K562 (cell line): ENCODE measurements around the gene NRF1. TPM values are rescaled to one million over a fixed set of nuclear protein-coding genes. Genes with fewer than 3 reads are reported as not detected.

ENCODE experiments used
- CBFA2T2 ChIP-seq: fragments of 450-650 bp; conservative IDR thresholded peaks from 2 replicates; pipeline ENCODE4 v1.6.1; 2017; ENCODE audit warnings: mild to moderate bottlenecking
- CBX5 ChIP-seq: IDR thresholded peaks from 2 replicates; pipeline ENCODE4 v1.6.1; 2014; ENCODE audit warnings: low read depth, borderline replicate concordance
- CTBP1 ChIP-seq: fragments of 450-650 bp; IDR thresholded peaks from 2 replicates; pipeline ENCODE4 v1.6.1; 2016; ENCODE audit warnings: borderline replicate concordance
- ETV1 ChIP-seq: fragments of 450-650 bp; conservative IDR thresholded peaks from 2 replicates; pipeline ENCODE4 v1.6.1; 2016; ENCODE audit warnings: missing genetic modification characterization, control low read depth, low read depth, missing compliant biosample characterization
- GABPB1 ChIP-seq: sonication (generic); formaldehyde crosslinking; IDR thresholded peaks from 2 replicates; pipeline ENCODE4 v1.8.0; 2022; ENCODE audit warnings: mild to moderate bottlenecking, missing genetic modification reagents
- MAFG ChIP-seq: fragments of 450-650 bp; conservative IDR thresholded peaks from 2 replicates; pipeline ENCODE4 v1.6.1; 2016; ENCODE audit warnings: missing genetic modification characterization, missing compliant biosample characterization
- MCM3 ChIP-seq: fragments of 450-650 bp; IDR thresholded peaks from 2 replicates; pipeline ENCODE4 v1.6.1; 2016
- NFRKB ChIP-seq: fragments of 450-650 bp; IDR thresholded peaks from 2 replicates; pipeline ENCODE4 v1.6.1; 2016; ENCODE audit warnings: low read depth
- PCBP1 ChIP-seq: fragments of 200-400 bp; formaldehyde crosslinking; IDR thresholded peaks from 2 replicates; pipeline ENCODE4 v1.6.1; 2018; ENCODE audit warnings: mild to moderate bottlenecking, low read depth, low read length; ENCODE audit not compliant: poor library complexity, severe bottlenecking
- POLR2G ChIP-seq: fragments of 200-400 bp; formaldehyde crosslinking; IDR thresholded peaks from 2 replicates; pipeline ENCODE4 v1.6.1; 2017; ENCODE audit warnings: low read depth, mild to moderate bottlenecking, antibody characterized with exemption, low read length, moderate library complexity
- POLR3G ChIP-seq: IDR thresholded peaks from 2 replicates; pipeline ENCODE4 v1.6.1; 2011; ENCODE audit not compliant: insufficient read length, insufficient replicate concordance; ENCODE audit errors: extremely low read depth
- RBM17 ChIP-seq: fragments of 200-400 bp; formaldehyde crosslinking; IDR thresholded peaks from 2 replicates; pipeline ENCODE4 v1.6.1; 2017; ENCODE audit warnings: low read depth, mild to moderate bottlenecking, low read length, borderline replicate concordance
- RBM34 ChIP-seq: fragments of 200-400 bp; formaldehyde crosslinking; IDR thresholded peaks from 2 replicates; pipeline ENCODE4 v1.6.1; 2018; ENCODE audit warnings: low read length, borderline replicate concordance; ENCODE audit not compliant: insufficient read depth
- SAFB ChIP-seq: fragments of 200-400 bp; formaldehyde crosslinking; IDR thresholded peaks from 2 replicates; pipeline ENCODE4 v1.6.1; 2017; ENCODE audit warnings: low read depth, low read length, borderline replicate concordance
- ZFP1 ChIP-seq: fragments of 450-650 bp; formaldehyde crosslinking; IDR thresholded peaks from 2 replicates; pipeline ENCODE4 v1.4.0; 2020; ENCODE audit warnings: mild to moderate bottlenecking, mixed read lengths
- ZKSCAN3 ChIP-seq: fragments of 250-450 bp; sonication (Bioruptor Pico); IDR thresholded peaks from 2 replicates; pipeline ENCODE4 v1.4.0; 2020
- ZNF316 ChIP-seq: fragments of 450-650 bp; IDR thresholded peaks from 2 replicates; pipeline ENCODE4 v1.6.1; 2016
- ZNF561 ChIP-seq: fragments of 450-650 bp; formaldehyde crosslinking; conservative IDR thresholded peaks from 2 replicates; pipeline ENCODE4 v1.4.0; 2020; ENCODE audit warnings: mild to moderate bottlenecking, moderate library complexity
- ZNF699 ChIP-seq: fragments of 250-450 bp; sonication (Bioruptor Pico); IDR thresholded peaks from 2 replicates; pipeline ENCODE4 v1.8.0; 2021; ENCODE audit warnings: mild to moderate bottlenecking, moderate library complexity; ENCODE audit not compliant: insufficient replicate concordance
- polyA plus RNA-seq, 8 experiments: library from polyadenylated mRNA; depleted of rRNA in 4 of 8; stranded (reverse) in 5 of 8; unstranded in 3 of 8; fragments of >200 nt; fragmentation: Nextera tagmentation in 2 of 8; fragmentation: Illumina TruSeq in 1 of 8; extraction: Ambion mirVana in 2 of 8; extraction: Trizol in 1 of 8; gene quantifications; 2 replicates each; pipeline versions ENCODE4 v1.2.1 to v1.2.3, GENCODE V29; 2011 to 2014; ENCODE audit warnings: inconsistent platforms in 1 of 8, missing spikeins in 1 of 8
- total RNA-seq, 7 experiments: library from RNA; depleted of rRNA in 6 of 7; stranded (reverse); fragments of >200 nt in 6 of 7; fragmentation: Illumina TruSeq in 2 of 7; extraction: Trizol in 2 of 7; gene quantifications; 2 replicates each; pipeline versions ENCODE4 v1.2.1 to v1.2.3, GENCODE V29; 2011 to 2021; ENCODE audit warnings: low replicate concordance in 1 of 7
- TF ChIP-seq, protein P1 (sequence below): fragments of 450-650 bp; IDR thresholded peaks from 2 replicates; pipeline ENCODE4 v1.6.1; 2016
- TF ChIP-seq, protein P2 (sequence below): sonication (generic); formaldehyde crosslinking; IDR thresholded peaks from 2 replicates; pipeline ENCODE4 v1.8.1; 2023; ENCODE audit warnings: mild to moderate bottlenecking, missing genetic modification reagents
- TF ChIP-seq, protein P3 (sequence below): fragments of 450-650 bp; IDR thresholded peaks from 2 replicates; pipeline ENCODE4 v1.7.0; 2016; ENCODE audit warnings: borderline replicate concordance
- TF ChIP-seq, protein P4 (sequence below): fragments of 250-450 bp; sonication (Bioruptor Pico); IDR thresholded peaks from 2 replicates; pipeline ENCODE4 v1.8.0; 2021; ENCODE audit warnings: mild to moderate bottlenecking, moderate library complexity

NRF1 gene
- total and polyA plus RNA-seq, 9 of the 15 experiments (the other 6 are each of a cell fraction or from before 2014, with no cell fraction given), result 8.6 to 28.8 (median 20.3) TPM

DNA sequence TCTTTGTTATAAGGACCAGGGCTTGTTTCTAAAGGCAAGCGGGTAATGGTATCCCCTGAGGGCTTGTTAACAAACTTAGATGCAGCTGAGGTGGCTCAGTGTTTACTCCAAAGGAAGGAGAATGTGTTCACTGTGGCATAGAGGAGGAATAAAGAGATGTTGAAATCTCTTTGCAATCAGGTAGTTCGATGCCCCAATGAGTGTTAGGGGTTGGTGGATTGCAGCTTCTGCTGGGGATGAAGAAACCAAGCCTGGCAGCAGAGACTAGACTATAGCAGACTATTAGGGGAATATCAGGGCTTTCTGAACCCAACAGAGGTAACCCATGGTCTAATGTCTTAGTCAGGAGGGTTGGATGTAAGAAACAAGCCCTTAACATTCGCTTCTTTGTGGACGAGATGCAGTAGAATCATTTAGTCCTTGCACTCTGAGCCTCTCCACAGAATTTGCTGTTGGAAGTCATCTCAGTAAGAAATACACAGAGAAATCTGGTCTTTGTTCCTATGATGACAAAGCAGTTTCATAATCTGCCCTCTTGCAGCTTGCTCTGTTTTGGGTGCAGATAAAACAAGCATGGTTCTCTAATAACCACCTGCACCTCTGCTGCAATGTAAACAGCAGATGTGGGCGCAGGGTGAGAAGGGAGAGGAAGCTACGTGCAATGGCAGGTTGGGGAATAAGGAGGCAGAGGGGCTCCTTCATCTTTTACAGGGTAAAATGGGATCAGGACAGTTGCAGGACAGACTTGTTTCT lies 108.6 kb downstream of the NRF1 start (continued):
- TF ChIP-seq PCBP1, result no peak
- peak; percentile 100 for TF ChIP-seq CBFA2T2
- TF ChIP-seq RBM17, result no peak
- no peak for TF ChIP-seq RBM34
- no peak for TF ChIP-seq CBX5
- TF ChIP-seq ZKSCAN3 (CRISPR knock-in tag), result no peak
- TF ChIP-seq SAFB, result no peak
- peak; percentile 76 for TF ChIP-seq ETV1
- TF ChIP-seq MCM3, result no peak
- no peak for TF ChIP-seq ZFP1 (CRISPR knock-in tag)
- no peak for TF ChIP-seq NFRKB
- no peak for TF ChIP-seq ZNF699 (CRISPR knock-in tag)
- peak; percentile 99 for TF ChIP-seq ZNF316
- no peak for TF ChIP-seq POLR2G
- TF ChIP-seq, protein P1, sequence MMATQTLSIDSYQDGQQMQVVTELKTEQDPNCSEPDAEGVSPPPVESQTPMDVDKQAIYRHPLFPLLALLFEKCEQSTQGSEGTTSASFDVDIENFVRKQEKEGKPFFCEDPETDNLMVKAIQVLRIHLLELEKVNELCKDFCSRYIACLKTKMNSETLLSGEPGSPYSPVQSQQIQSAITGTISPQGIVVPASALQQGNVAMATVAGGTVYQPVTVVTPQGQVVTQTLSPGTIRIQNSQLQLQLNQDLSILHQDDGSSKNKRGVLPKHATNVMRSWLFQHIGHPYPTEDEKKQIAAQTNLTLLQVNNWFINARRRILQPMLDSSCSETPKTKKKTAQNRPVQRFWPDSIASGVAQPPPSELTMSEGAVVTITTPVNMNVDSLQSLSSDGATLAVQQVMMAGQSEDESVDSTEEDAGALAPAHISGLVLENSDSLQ, result peak; percentile 20; the same call in 1 of the 2 replicates
- TF ChIP-seq, protein P2, sequence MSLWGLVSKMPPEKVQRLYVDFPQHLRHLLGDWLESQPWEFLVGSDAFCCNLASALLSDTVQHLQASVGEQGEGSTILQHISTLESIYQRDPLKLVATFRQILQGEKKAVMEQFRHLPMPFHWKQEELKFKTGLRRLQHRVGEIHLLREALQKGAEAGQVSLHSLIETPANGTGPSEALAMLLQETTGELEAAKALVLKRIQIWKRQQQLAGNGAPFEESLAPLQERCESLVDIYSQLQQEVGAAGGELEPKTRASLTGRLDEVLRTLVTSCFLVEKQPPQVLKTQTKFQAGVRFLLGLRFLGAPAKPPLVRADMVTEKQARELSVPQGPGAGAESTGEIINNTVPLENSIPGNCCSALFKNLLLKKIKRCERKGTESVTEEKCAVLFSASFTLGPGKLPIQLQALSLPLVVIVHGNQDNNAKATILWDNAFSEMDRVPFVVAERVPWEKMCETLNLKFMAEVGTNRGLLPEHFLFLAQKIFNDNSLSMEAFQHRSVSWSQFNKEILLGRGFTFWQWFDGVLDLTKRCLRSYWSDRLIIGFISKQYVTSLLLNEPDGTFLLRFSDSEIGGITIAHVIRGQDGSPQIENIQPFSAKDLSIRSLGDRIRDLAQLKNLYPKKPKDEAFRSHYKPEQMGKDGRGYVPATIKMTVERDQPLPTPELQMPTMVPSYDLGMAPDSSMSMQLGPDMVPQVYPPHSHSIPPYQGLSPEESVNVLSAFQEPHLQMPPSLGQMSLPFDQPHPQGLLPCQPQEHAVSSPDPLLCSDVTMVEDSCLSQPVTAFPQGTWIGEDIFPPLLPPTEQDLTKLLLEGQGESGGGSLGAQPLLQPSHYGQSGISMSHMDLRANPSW (CRISPR knock-in tag), result 0 out of 2 replicates have a peak, but pooled peaks have one; percentile 38
- TF ChIP-seq, protein P3, sequence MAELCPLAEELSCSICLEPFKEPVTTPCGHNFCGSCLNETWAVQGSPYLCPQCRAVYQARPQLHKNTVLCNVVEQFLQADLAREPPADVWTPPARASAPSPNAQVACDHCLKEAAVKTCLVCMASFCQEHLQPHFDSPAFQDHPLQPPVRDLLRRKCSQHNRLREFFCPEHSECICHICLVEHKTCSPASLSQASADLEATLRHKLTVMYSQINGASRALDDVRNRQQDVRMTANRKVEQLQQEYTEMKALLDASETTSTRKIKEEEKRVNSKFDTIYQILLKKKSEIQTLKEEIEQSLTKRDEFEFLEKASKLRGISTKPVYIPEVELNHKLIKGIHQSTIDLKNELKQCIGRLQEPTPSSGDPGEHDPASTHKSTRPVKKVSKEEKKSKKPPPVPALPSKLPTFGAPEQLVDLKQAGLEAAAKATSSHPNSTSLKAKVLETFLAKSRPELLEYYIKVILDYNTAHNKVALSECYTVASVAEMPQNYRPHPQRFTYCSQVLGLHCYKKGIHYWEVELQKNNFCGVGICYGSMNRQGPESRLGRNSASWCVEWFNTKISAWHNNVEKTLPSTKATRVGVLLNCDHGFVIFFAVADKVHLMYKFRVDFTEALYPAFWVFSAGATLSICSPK, result no peak
- peak; percentile 52 for TF ChIP-seq GABPB1 (CRISPR knock-in tag)
- TF ChIP-seq MAFG (tag), result peak; percentile 99
- TF ChIP-seq ZNF561 (CRISPR knock-in tag), result 0 out of 2 replicates have a peak, but pooled peaks have one; percentile 19
- TF ChIP-seq, protein P4, sequence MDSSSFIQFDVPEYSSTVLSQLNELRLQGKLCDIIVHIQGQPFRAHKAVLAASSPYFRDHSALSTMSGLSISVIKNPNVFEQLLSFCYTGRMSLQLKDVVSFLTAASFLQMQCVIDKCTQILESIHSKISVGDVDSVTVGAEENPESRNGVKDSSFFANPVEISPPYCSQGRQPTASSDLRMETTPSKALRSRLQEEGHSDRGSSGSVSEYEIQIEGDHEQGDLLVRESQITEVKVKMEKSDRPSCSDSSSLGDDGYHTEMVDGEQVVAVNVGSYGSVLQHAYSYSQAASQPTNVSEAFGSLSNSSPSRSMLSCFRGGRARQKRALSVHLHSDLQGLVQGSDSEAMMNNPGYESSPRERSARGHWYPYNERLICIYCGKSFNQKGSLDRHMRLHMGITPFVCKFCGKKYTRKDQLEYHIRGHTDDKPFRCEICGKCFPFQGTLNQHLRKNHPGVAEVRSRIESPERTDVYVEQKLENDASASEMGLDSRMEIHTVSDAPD (CRISPR knock-in tag), result no peak
- TF ChIP-seq POLR3G, result no peak
- TF ChIP-seq CTBP1, result peak; percentile 97
